EL (cell line): ENCODE data around the gene NBAS.
"Not testable (repeated sequence)": the region's sequence is repeated elsewhere in the genome, so short reads cannot be mapped to it uniquely, and the experiment has no call there.

Experiments
- DNase-seq: peaks from one replicate; pipeline ENCODE4 v3.0.0-alpha.2; 2016

NBAS gene

GRCh38 chr2:15250946-15251345, 310.2 kb downstream of the NBAS start:
- DNase-seq, result not testable (repeated sequence)

GRCh38 chr2:15246870-15247269, 314.3 kb downstream of the NBAS start:
- DNase-seq, result no peak

- peak; percentile 29 for DNase-seq
These were observed 317.4 kb downstream of the NBAS start for GRCh38 chr2:15243762-15244161.

GRCh38 chr2:15242936-15243461, 318.1 kb downstream of the NBAS start:
- DNase-seq, result no peak

- no peak for DNase-seq
These were observed 319.2 kb downstream of the NBAS start for GRCh38 chr2:15241929-15242328.

GRCh38 chr2:15241201-15241600, 319.9 kb downstream of the NBAS start:
- no peak for DNase-seq

- no peak for DNase-seq
These were observed 323.1 kb downstream of the NBAS start for GRCh38 chr2:15238028-15238427.

GRCh38 chr2:15230599-15231192, 330.4 kb downstream of the NBAS start:
- DNase-seq, result no peak

- DNase-seq, result no peak
These were observed 334.5 kb downstream of the NBAS start for GRCh38 chr2:15226661-15227060.

- DNase-seq, result no peak
These were observed 336.0 kb downstream of the NBAS start for GRCh38 chr2:15225131-15225530.

- no peak for DNase-seq
These were observed 336.5 kb downstream of the NBAS start for GRCh38 chr2:15224641-15225040.

- peak; percentile 69 for DNase-seq
These were observed 337.2 kb downstream of the NBAS start for GRCh38 chr2:15223887-15224286.

GRCh38 chr2:15222856-15223255, 338.3 kb downstream of the NBAS start:
- no peak for DNase-seq

GRCh38 chr2:15220603-15221002, 340.5 kb downstream of the NBAS start:
- DNase-seq, result no peak

- DNase-seq, result no peak
These were observed 342.6 kb downstream of the NBAS start for GRCh38 chr2:15218423-15219086.

- no peak for DNase-seq
These were observed 348.9 kb downstream of the NBAS start for GRCh38 chr2:15212249-15212648.

GRCh38 chr2:15210542-15210941, 350.6 kb downstream of the NBAS start:
- not testable (repeated sequence) for DNase-seq

GRCh38 chr2:15206419-15206818, 354.7 kb downstream of the NBAS start:
- no peak for DNase-seq

- DNase-seq, result no peak
These were observed 355.6 kb downstream of the NBAS start for GRCh38 chr2:15205562-15205961.

- no peak for DNase-seq
These were observed 360.1 kb downstream of the NBAS start for GRCh38 chr2:15201009-15201408.

- no peak for DNase-seq
These were observed 360.6 kb downstream of the NBAS start for GRCh38 chr2:15200581-15200980.

GRCh38 chr2:15198051-15198450, 363.1 kb downstream of the NBAS start:
- DNase-seq, result no peak

GRCh38 chr2:15195813-15196212, 365.3 kb downstream of the NBAS start:
- peak; percentile 35 for DNase-seq

GRCh38 chr2:15191789-15192188, 369.3 kb downstream of the NBAS start:
- DNase-seq, result no peak

- DNase-seq, result no peak
These were observed 371.9 kb downstream of the NBAS start for GRCh38 chr2:15189216-15189615.
